Uterus (tissue), 4 donors: ENCODE results near the gene PRDM2. TPM values are rescaled to one million over a fixed set of nuclear protein-coding genes. Genes with fewer than 3 reads are reported as not detected.

Experiments used
- DNase-seq, 2 donors: peaks; one replicate each; pipeline ENCODE4 v3.0.0-alpha.2; 2019 to 2020
- H3K27ac ChIP-seq, 2 donors: fragments of 200-600 bp; sonication (generic); 1 replicate in 1 of 2; 2 replicates in 1 of 2; pipeline ENCODE4 v1.5.1; 2016 to 2018
- H3K27me3 ChIP-seq, 2 donors: fragments of 200-600 bp; sonication (generic); one replicate each; pipeline ENCODE4 v1.5.1; 2018 to 2019; ENCODE audit warnings: control low read depth in 1 of 2
- H3K36me3 ChIP-seq, 2 donors: fragments of 200-600 bp; sonication (generic); one replicate each; pipeline ENCODE4 v1.5.1; 2019; ENCODE audit warnings: control low read depth in 1 of 2
- H3K4me1 ChIP-seq, 2 donors: fragments of 200-600 bp; sonication (generic); one replicate each; pipeline ENCODE4 v1.5.1; 2018 to 2019; ENCODE audit warnings: control low read depth in 1 of 2
- H3K4me3 ChIP-seq, 2 donors: fragments of 200-600 bp; sonication (generic); 1 replicate in 1 of 2; 2 replicates in 1 of 2; pipeline ENCODE4 v1.5.1; 2018 to 2019; ENCODE audit warnings: mild to moderate bottlenecking in 1 of 2
- H3K9me3 ChIP-seq, 2 donors: fragments of 200-600 bp; sonication (generic); one replicate each; pipeline ENCODE4 v1.5.1; 2019; ENCODE audit warnings: control low read depth in 1 of 2
- POLR2A ChIP-seq, 2 donors: fragments of 450-650 bp; IDR thresholded peaks; one replicate each; pipeline ENCODE4 v1.6.1; 2016; ENCODE audit warnings: antibody characterized with exemption in 2 of 2, mild to moderate bottlenecking in 1 of 2, moderate library complexity in 1 of 2
- intact Hi-C: fragments of 100-400 bp; cut with DNase I; formaldehyde crosslinking; loops from one replicate; pipeline ENCODE4 v1.15.1; 2023; ENCODE audit warnings: low total_unique reads
- total RNA-seq, 4 donors: library from RNA; depleted of rRNA in 3 of 4; stranded (reverse); fragments of >200 nt in 3 of 4; gene quantifications; one replicate each; pipeline versions ENCODE4 v1.1.0 to v1.2.4, GENCODE V29; 2014 to 2023
- TF ChIP-seq, protein P1 (sequence below), 4 experiments: fragments of 200-600 bp in 2 of 4; fragments of 450-650 bp in 2 of 4; sonication (generic) in 2 of 4; IDR thresholded peaks; one replicate each; pipeline ENCODE4 v1.5.1; 2016 to 2019; ENCODE audit warnings: antibody characterized with exemption in 4 of 4, mild to moderate bottlenecking in 2 of 4, moderate library complexity in 1 of 4
- donor health status: DM: yes; HTN: yes; CAD: no.

PRDM2 gene
- total RNA-seq, 4 donors from 2014 or later, result 13.1 to 72.8 (median 37.0) TPM

DNA sequence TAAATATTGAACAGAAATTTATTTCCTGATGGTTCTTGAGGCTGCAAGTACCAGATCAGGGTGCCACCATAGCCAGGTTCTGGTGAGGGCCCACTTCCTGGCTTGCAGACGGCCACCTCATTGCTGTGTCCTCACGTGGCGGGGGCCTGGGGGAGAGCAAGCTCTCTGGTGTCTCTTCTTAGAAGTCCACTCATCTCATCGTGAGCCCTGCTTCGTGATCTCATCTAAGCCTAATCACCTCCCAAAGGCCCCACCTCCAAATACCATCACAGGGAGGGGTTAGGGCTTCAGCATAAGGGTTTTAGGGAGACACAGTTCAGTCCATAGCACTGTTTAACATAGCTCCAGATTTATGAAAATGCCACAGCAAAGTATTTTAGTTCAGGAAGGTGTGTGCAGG lies 119.7 kb downstream of the PRDM2 start:
- Histone ChIP-seq H3K36me3 (no peaks in the 10 kb centered on the region), H3K4me3 (no peak overlapping the region), H3K4me1 (no peaks in the 10 kb centered on the region), H3K27ac (no peak overlapping the region), H3K27me3 (no peaks in the 10 kb centered on the region), H3K9me3 (no peaks in the 10 kb centered on the region)
- no peak for TF ChIP-seq POLR2A (IDR thresholded peaks at IDR 0.05)
- TF ChIP-seq, protein P1, sequence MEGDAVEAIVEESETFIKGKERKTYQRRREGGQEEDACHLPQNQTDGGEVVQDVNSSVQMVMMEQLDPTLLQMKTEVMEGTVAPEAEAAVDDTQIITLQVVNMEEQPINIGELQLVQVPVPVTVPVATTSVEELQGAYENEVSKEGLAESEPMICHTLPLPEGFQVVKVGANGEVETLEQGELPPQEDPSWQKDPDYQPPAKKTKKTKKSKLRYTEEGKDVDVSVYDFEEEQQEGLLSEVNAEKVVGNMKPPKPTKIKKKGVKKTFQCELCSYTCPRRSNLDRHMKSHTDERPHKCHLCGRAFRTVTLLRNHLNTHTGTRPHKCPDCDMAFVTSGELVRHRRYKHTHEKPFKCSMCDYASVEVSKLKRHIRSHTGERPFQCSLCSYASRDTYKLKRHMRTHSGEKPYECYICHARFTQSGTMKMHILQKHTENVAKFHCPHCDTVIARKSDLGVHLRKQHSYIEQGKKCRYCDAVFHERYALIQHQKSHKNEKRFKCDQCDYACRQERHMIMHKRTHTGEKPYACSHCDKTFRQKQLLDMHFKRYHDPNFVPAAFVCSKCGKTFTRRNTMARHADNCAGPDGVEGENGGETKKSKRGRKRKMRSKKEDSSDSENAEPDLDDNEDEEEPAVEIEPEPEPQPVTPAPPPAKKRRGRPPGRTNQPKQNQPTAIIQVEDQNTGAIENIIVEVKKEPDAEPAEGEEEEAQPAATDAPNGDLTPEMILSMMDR (IDR thresholded peaks at IDR 0.05), result no peak
- intact Hi-C loops, result no loop called here
- no peak for DNase-seq

DNA sequence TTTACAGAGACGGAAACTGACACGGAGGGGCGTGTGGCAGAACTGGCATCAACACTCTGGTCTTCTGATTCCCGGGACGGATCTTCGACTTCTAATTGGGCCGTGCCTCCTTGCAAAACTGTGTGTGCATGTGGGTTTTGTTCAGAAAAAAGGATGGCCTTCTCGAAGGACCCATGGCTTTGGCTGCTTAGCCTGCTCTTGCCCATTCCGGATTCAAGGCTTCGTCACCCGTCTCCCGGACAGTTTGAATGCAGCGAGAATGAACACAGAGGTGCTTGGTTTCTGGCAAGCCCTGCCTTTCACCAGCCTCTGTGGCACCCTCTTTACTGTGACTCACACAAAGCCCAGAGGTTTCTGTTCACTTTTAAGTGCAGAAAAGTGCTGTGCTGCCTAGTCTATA lies 120.1 kb downstream of the PRDM2 start:
- H3K9me3 ChIP-seq, result no peaks in the 10 kb centered on the region
- no peak overlapping the region for H3K27ac ChIP-seq
- H3K36me3 ChIP-seq, result no peaks in the 10 kb centered on the region
- no peak overlapping the region for H3K4me3 ChIP-seq
- no peak for DNase-seq
- intact Hi-C loops, result no loop called here
- H3K4me1 ChIP-seq, result no peaks in the 10 kb centered on the region
- TF ChIP-seq, protein P1 (IDR thresholded peaks at IDR 0.05), result no peak
- no peak for TF ChIP-seq POLR2A (IDR thresholded peaks at IDR 0.05)
- H3K27me3 ChIP-seq, result no peaks in the 10 kb centered on the region

DNA sequence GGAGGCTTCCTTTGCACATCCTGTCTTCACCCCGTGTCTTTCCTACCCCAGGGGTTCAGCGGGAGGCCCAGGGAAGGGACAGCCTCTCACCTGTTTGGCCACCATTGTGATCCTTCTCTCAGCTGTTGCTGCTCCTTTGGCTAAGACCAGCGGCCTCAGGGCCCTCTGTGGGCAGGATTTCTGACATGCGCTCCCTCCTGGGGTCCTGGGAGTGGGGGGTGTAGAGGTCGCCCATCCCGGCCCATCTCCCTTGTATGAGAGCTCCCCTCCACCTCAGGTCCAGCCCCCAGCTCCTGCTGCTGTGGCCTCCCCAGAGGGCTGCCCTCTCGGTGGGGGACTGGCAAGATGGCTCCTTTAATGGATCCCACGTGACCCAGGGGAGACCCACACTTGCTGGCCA lies 120.5 kb downstream of the PRDM2 start:
- Histone ChIP-seq H3K4me3 (no peak overlapping the region), H3K36me3 (no peaks in the 10 kb centered on the region), H3K27me3 (no peaks in the 10 kb centered on the region), H3K4me1 (no peaks in the 10 kb centered on the region), H3K9me3 (no peaks in the 10 kb centered on the region), H3K27ac (no peak overlapping the region)
- TF ChIP-seq POLR2A (IDR thresholded peaks at IDR 0.05), result no peak
- TF ChIP-seq, protein P1 (IDR thresholded peaks at IDR 0.05), result no peak
- intact Hi-C loops, result no loop called here
- no peak for DNase-seq

DNA sequence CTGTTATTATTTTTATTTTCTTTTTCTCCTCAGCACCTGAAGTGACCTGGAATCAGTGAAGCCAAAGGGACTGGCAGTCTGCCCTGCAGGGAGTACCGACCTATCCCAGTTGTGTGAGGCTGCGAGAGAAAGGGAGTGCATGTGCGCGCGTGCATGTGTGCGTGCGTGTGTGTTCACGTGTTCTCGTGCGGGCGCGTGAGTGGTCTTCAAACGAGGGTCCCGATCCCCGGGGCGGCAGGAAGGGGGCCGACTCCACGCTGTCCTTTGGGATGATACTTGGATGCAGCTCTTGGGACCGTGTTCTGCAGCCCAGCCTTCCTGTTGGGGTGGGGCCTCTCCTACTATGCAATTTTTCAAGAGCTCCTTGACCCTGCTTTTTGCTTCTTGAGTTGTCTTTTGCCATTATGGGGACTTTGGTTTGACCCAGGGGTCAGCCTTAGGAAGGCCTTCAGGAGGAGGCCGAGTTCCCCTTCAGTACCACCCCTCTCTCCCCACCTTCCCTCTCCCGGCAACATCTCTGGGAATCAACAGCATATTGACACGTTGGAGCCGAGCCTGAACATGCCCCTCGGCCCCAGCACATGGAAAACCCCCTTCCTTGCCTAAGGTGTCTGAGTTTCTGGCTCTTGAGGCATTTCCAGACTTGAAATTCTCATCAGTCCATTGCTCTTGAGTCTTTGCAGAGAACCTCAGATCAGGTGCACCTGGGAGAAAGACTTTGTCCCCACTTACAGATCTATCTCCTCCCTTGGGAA lies 123.3 kb downstream of the PRDM2 start:
- no peaks in the 10 kb centered on the region for H3K27me3 ChIP-seq
- TF ChIP-seq POLR2A (IDR thresholded peaks at IDR 0.05), result no peak
- TF ChIP-seq, protein P1 (IDR thresholded peaks at IDR 0.05), result no peak
- intact Hi-C loops, result no loop called here
- DNase-seq, result no peak
- no peak overlapping the region for H3K27ac ChIP-seq
- H3K4me3 ChIP-seq, result no peak overlapping the region
- H3K4me1 ChIP-seq, result no peaks in the 10 kb centered on the region
- H3K9me3 ChIP-seq, result no peaks in the 10 kb centered on the region
- no peaks in the 10 kb centered on the region for H3K36me3 ChIP-seq

DNA sequence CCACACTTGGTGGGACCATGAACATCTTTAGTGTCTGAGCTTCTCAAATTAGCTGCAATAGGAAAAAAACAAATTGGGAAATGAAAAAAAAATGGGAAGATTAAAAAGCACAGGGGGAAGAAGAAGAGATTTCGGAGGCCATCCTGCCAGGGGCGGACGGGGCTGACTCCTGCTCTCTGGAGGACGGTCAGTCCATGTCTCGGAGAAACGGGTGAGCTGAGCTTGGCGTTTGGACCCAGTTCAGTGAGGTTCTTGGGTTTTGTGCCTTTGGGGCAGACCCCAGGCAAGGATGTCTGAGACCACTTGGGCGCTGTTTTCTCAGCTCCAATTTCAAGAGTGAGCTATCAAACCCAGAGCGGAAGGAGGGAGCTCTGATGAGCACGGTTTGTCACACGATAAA lies 123.9 kb downstream of the PRDM2 start:
- H3K27ac ChIP-seq, result no peak overlapping the region
- H3K9me3 ChIP-seq, result no peaks in the 10 kb centered on the region
- intact Hi-C loops, result no loop called here
- no peaks in the 10 kb centered on the region for H3K36me3 ChIP-seq
- no peak overlapping the region for H3K4me3 ChIP-seq
- TF ChIP-seq POLR2A (IDR thresholded peaks at IDR 0.05), result no peak
- TF ChIP-seq, protein P1 (IDR thresholded peaks at IDR 0.05), result no peak
- H3K27me3 ChIP-seq, result no peaks in the 10 kb centered on the region
- H3K4me1 ChIP-seq, result no peaks in the 10 kb centered on the region
- no peak for DNase-seq
